KMS-11 (cell line): ENCODE measurements around the gene CCDC152.

Source experiments
- H2AFZ ChIP-seq: fragments of 200-600 bp; sonication (generic); 2 replicates; pipeline ENCODE4 v1.6.1; 2016; ENCODE audit warnings: antibody characterized with exemption, mixed run types, low read depth
- H3K27ac ChIP-seq: fragments of 200-600 bp; sonication (generic); 2 replicates; pipeline ENCODE4 v1.6.1; 2016; ENCODE audit warnings: mild to moderate bottlenecking, mixed run types
- H3K27me3 ChIP-seq: fragments of 200-600 bp; sonication (generic); 2 replicates; pipeline ENCODE4 v1.6.1; 2017; ENCODE audit warnings: mild to moderate bottlenecking, low read depth, mixed run types, moderate library complexity; ENCODE audit not compliant: insufficient read depth
- H3K36me3 ChIP-seq: fragments of 200-600 bp; sonication (generic); 2 replicates; pipeline ENCODE4 v1.6.1; 2017; ENCODE audit warnings: mild to moderate bottlenecking, mixed run types; ENCODE audit not compliant: insufficient read depth
- H3K4me1 ChIP-seq: fragments of 200-600 bp; sonication (generic); 2 replicates; pipeline ENCODE4 v1.6.1; 2016; ENCODE audit warnings: mild to moderate bottlenecking, low read depth, mixed run types; ENCODE audit not compliant: poor library complexity, severe bottlenecking
- H3K4me2 ChIP-seq: fragments of 200-600 bp; sonication (generic); 2 replicates; pipeline ENCODE4 v1.7.0; 2016; ENCODE audit warnings: mild to moderate bottlenecking, mixed run types
- H3K4me3 ChIP-seq: fragments of 200-600 bp; sonication (generic); IDR thresholded peaks from 2 replicates; pipeline ENCODE4 v1.6.1; 2017; ENCODE audit warnings: low read depth, low read length, mixed read lengths; ENCODE audit not compliant: insufficient read depth
- H3K79me2 ChIP-seq: fragments of 200-600 bp; sonication (generic); 2 replicates; pipeline ENCODE4 v1.6.1; 2016; ENCODE audit warnings: low read depth, mixed run types; ENCODE audit not compliant: insufficient read depth
- H3K9ac ChIP-seq: fragments of 200-600 bp; sonication (generic); 2 replicates; pipeline ENCODE4 v1.6.1; 2016; ENCODE audit warnings: mild to moderate bottlenecking, mixed run types
- H4K20me1 ChIP-seq: fragments of 200-600 bp; sonication (generic); 2 replicates; pipeline ENCODE4 v1.6.1; 2016; ENCODE audit warnings: mild to moderate bottlenecking, mixed run types; ENCODE audit not compliant: insufficient read depth
- CTCF ChIP-seq: fragments of 200-600 bp; sonication (generic); conservative IDR thresholded peaks from 2 replicates; pipeline ENCODE4 v1.6.1; 2017; ENCODE audit warnings: low read depth, mild to moderate bottlenecking, antibody characterized with exemption, low read length, moderate library complexity, mixed read lengths

The CCDC152 gene

GRCh38 chr5:42791151-42791550 is 34.5 kb downstream of the CCDC152 start:
- TF ChIP-seq CTCF = no peak
- Histone ChIP-seq H3K4me1 (no peaks in the 10 kb centered on the region), H3K27ac (no peak overlapping the region), H3K4me3 (no peak overlapping the region), H3K4me2 (no peak overlapping the region), H3K27me3 (no peaks in the 10 kb centered on the region), H4K20me1 (no peaks in the 10 kb centered on the region), H3K36me3 (no peaks in the 10 kb centered on the region), H3K79me2 (no peaks in the 10 kb centered on the region), H3K9ac (no peak overlapping the region), H2AFZ (no peak overlapping the region)

- Histone ChIP-seq H3K4me2 (no peak overlapping the region), H3K4me3 (no peak overlapping the region), H3K79me2 (no peaks in the 10 kb centered on the region), H3K27me3 (no peaks in the 10 kb centered on the region), H2AFZ (no peak overlapping the region), H3K36me3 (no peaks in the 10 kb centered on the region), H4K20me1 (no peaks in the 10 kb centered on the region), H3K9ac (no peak overlapping the region), H3K27ac (no peak overlapping the region), H3K4me1 (no peaks in the 10 kb centered on the region)
- TF ChIP-seq CTCF = no peak
These were observed 41.9 kb downstream of the CCDC152 start for GRCh38 chr5:42798284-42799240.

- no peaks in the 10 kb centered on the region for H3K79me2 ChIP-seq
- no peaks in the 10 kb centered on the region for H4K20me1 ChIP-seq
- no peak overlapping the region for H3K4me3 ChIP-seq
- H3K4me1 ChIP-seq = no peaks in the 10 kb centered on the region
- H3K9ac ChIP-seq = no peak overlapping the region
- H3K4me2 ChIP-seq = no peak overlapping the region
- no peaks in the 10 kb centered on the region for H3K27me3 ChIP-seq
- H2AFZ ChIP-seq = no peak overlapping the region
- H3K36me3 ChIP-seq = no peaks in the 10 kb centered on the region
- no peak for TF ChIP-seq CTCF
- H3K27ac ChIP-seq = no peak overlapping the region
These were observed 42.6 kb downstream of the CCDC152 start for GRCh38 chr5:42799241-42799608.

GRCh38 chr5:42799668-42800114 is 43.1 kb downstream of the CCDC152 start:
- Histone ChIP-seq H3K4me1 (no peaks in the 10 kb centered on the region), H3K36me3 (no peaks in the 10 kb centered on the region), H3K4me2 (no peak overlapping the region), H2AFZ (no peak overlapping the region), H3K9ac (no peak overlapping the region), H3K4me3 (no peak overlapping the region), H3K79me2 (no peaks in the 10 kb centered on the region), H4K20me1 (no peaks in the 10 kb centered on the region), H3K27ac (no peak overlapping the region), H3K27me3 (no peaks in the 10 kb centered on the region)
- TF ChIP-seq CTCF = no peak
